BLaER1 (cell line): Measurements from ENCODE around the gene ERBB3.
"Not testable (repeated sequence)": the region's sequence is repeated elsewhere in the genome, so short reads cannot be mapped to it uniquely, and the experiment has no call there.

Experiments
- H3K27ac ChIP-seq: shearing (Covaris generic); formaldehyde crosslinking; 2 replicates; pipeline ENCODE4 v1.8.1; 2022
- H3K27me3 ChIP-seq: shearing (Covaris generic); formaldehyde crosslinking; 2 replicates; pipeline ENCODE4 v1.8.1; 2022
- H3K36me3 ChIP-seq: shearing (Covaris generic); formaldehyde crosslinking; 2 replicates; pipeline ENCODE4 v1.8.1; 2022
- H3K4me1 ChIP-seq: shearing (Covaris generic); formaldehyde crosslinking; 2 replicates; pipeline ENCODE4 v1.8.1; 2022
- H3K4me2 ChIP-seq: shearing (Covaris generic); formaldehyde crosslinking; 2 replicates; pipeline ENCODE4 v1.8.1; 2022
- H3K4me3 ChIP-seq: shearing (Covaris generic); formaldehyde crosslinking; 2 replicates; pipeline ENCODE4 v1.8.1; 2022
- H3K9ac ChIP-seq: shearing (Covaris generic); formaldehyde crosslinking; 2 replicates; pipeline ENCODE4 v1.8.1; 2022
- H3K9me3 ChIP-seq: shearing (Covaris generic); formaldehyde crosslinking; 2 replicates; pipeline ENCODE4 v1.8.1; 2022
- H4K20me1 ChIP-seq: shearing (Covaris generic); formaldehyde crosslinking; 2 replicates; pipeline ENCODE4 v1.8.1; 2022
- Cebpa-rat ChIP-seq: shearing (Covaris generic); IDR thresholded peaks from 2 replicates; pipeline ENCODE4 v1.8.1; 2022

The ERBB3 gene

GRCh38 chr12:56107242-56107641, 27.3 kb downstream of the ERBB3 start:
- peak overlapping the region; percentile 32; the same call in 1 of the 2 replicates for H3K9ac ChIP-seq

DNA sequence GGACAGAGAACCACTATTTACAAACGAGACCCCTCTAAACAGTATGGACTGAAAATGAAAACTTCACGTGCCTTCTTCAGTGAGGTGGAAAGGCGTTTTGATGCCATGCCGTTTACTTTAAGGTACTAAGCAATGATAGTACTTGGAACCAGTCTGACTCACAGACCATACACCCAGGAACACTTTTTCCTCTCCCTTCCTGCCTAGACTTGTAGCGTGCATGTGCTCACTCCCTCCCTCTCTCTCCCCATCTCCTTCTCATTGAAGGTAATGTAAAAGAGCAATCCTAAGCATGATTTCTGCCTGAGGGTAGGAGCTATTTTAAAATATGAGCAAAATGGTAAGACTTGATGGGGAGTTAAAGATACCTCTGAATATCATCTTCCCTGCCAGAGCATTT, 30.6 kb downstream of the ERBB3 start:
- Histone ChIP-seq H3K27me3 (no peaks in the 10 kb centered on the region), H3K4me1 (peaks cover 21% of the 10 kb centered on the region), H3K27ac (no peak overlapping the region), H3K9ac (no peak overlapping the region), H3K4me2 (no peak overlapping the region), H3K4me3 (no peak overlapping the region), H4K20me1 (peaks cover 25% of the 10 kb centered on the region), H3K36me3 (peaks cover 87% of the 10 kb centered on the region), H3K9me3 (no peaks in the 10 kb centered on the region)
- TF ChIP-seq Cebpa-rat = no peak

More at GRCh38 chr12:56107242-56107641, 27.3 kb downstream of the ERBB3 start:
- Histone ChIP-seq H3K4me3 (no peak overlapping the region), H3K4me2 (no peak overlapping the region), H3K27ac (no peak overlapping the region), H3K4me1 (peaks cover 32% of the 10 kb centered on the region), H3K36me3 (peaks cover 64% of the 10 kb centered on the region), H3K9me3 (no peaks in the 10 kb centered on the region), H4K20me1 (peaks cover 32% of the 10 kb centered on the region), H3K27me3 (no peaks in the 10 kb centered on the region)
- TF ChIP-seq Cebpa-rat = no peak

- Histone ChIP-seq H3K36me3 (peaks cover 55% of the 10 kb centered on the region), H3K9me3 (no peaks in the 10 kb centered on the region), H3K9ac (no peak overlapping the region), H4K20me1 (peaks cover 9% of the 10 kb centered on the region; the same call in 1 of the 2 replicates), H3K4me1 (peaks cover 12% of the 10 kb centered on the region), H3K27ac (no peak overlapping the region), H3K4me3 (no peak overlapping the region), H3K4me2 (no peak overlapping the region), H3K27me3 (no peaks in the 10 kb centered on the region)
- no peak for TF ChIP-seq Cebpa-rat
These were observed 34.1 kb downstream of the ERBB3 start for GRCh38 chr12:56114084-56114483.

DNA sequence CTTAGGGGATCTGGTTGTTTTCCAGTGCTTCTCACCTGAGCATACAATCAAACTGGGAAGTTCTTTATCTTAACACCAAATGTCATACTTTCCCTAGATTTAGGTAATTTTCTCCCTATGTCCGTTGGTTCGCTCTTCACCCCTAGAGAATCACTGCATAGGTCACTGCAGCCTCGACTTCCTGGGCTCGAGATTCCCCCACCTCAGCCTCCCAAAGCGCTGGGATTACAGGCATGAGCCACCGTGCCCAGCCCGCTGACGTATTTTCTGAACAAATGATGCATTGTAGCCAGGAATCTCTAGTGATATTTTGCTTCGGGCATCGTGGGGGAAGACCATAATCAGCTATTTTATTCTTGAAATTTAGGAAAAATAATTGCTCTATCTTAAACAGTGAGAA, 35.4 kb downstream of the ERBB3 start:
- H3K27ac ChIP-seq = peak overlapping the region; percentile 94
- H3K27me3 ChIP-seq = no peaks in the 10 kb centered on the region
- H3K4me2 ChIP-seq = peak overlapping the region; percentile 93
- TF ChIP-seq Cebpa-rat = no peak
- H3K36me3 ChIP-seq = peaks cover 45% of the 10 kb centered on the region
- peaks cover 9% of the 10 kb centered on the region; the same call in 1 of the 2 replicates for H4K20me1 ChIP-seq
- no peaks in the 10 kb centered on the region for H3K9me3 ChIP-seq
- peak overlapping the region; percentile 78 for H3K4me3 ChIP-seq
- peaks cover 25% of the 10 kb centered on the region for H3K4me1 ChIP-seq
- peak overlapping the region; percentile 95 for H3K9ac ChIP-seq

DNA sequence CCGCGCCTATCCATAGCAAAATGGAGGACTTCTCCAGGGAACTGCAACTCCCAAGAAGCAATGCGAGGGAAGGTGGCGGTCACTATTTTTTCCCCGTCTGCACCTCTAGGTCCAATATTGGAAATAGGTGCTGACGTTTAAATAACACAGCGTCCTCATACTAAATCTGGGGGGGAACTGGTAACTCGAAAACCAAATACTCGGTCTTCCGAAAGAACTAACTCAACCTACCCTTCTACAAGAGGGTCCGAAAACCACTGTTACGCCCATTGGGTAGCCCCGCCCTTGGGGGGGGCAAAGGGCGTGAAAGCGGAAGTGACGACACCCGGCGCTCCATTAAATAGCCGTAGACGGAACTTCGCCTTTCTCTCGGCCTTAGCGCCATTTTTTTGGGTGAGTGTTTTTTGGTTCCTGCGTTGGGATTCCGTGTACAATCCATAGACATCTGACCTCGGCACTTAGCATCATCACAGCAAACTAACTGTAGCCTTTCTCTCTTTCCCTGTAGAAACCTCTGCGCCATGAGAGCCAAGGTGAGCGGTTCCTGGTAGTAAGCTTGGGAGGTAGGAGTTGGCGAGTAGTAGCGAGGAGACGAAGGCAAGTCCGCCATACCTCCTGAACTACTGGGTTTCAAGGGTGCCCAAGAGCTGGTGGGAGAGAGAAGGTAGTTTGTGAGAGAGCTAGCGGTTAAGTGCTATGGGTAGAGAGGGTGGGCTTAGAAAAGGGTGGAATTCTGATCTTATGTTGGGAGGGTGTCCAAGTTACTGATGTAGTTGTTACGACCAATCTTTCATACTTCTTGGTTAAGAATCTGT, 36.5 kb downstream of the ERBB3 start, which contains the start of gene RPL41:
Gene RPL41, plus strand, starts transcription at position 367 of the 815 bp plus-strand sequence.
- Histone ChIP-seq H3K9me3 (no peaks in the 10 kb centered on the region), H4K20me1 (peaks cover 9% of the 10 kb centered on the region; the same call in 1 of the 2 replicates), H3K36me3 (peaks cover 45% of the 10 kb centered on the region)

DNA sequence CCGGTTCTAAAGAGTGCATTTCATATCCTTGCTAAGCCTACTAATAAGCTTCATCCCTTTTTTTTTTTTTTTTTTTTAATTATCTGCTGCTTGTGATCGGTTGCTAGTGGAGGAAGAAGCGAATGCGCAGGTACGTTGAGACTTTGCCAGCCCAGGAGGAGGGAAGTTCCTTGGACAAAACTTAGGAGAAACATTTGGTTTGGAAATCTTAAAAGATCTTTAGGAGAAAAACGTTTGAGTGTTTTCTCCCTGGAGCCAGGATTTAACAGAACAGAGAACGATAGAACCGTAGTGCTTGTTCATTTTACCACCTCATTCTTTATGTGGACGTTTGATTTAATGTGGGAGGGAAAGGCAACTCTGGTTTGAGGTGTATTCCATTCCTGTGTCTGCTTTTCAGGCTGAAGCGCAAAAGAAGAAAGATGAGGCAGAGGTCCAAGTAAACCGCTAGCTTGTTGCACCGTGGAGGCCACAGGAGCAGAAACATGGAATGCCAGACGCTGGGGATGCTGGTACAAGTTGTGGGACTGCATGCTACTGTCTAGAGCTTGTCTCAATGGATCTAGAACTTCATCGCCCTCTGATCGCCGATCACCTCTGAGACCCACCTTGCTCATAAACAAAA, 37.2 kb downstream of the ERBB3 start:
- H3K36me3 ChIP-seq = peaks cover 45% of the 10 kb centered on the region

More for the DNA sequence above, 36.5 kb downstream of the ERBB3 start, which contains the start of gene RPL41:
- Histone ChIP-seq H3K4me3 (peak within 1 kb of the TSS; percentile 78), H3K27me3 (no peaks in the 10 kb centered on the region), H3K27ac (peak within 1 kb of the TSS; percentile 94), H3K4me1 (peaks cover 25% of the 10 kb centered on the region), H3K9ac (peak within 1 kb of the TSS; percentile 95), H3K4me2 (peak within 1 kb of the TSS; percentile 93)
- TF ChIP-seq Cebpa-rat = no peak

GRCh38 chr12:56117778-56118687, 38.1 kb downstream of the ERBB3 start, which contains the start of gene ZC3H10:
TSS of gene ZC3H10 (plus strand) at chr12:56118266. CDS start at chr12:56120563, 2,297 bp downstream.
- H3K4me1 ChIP-seq = peaks cover 25% of the 10 kb centered on the region
- H3K9me3 ChIP-seq = no peaks in the 10 kb centered on the region
- peak within 1 kb of the TSS; percentile 78 for H3K4me3 ChIP-seq
- peaks cover 9% of the 10 kb centered on the region; the same call in 1 of the 2 replicates for H4K20me1 ChIP-seq
- peak within 1 kb of the TSS; percentile 94 for H3K27ac ChIP-seq
- H3K36me3 ChIP-seq = peaks cover 38% of the 10 kb centered on the region
- peak within 1 kb of the TSS; percentile 93 for H3K4me2 ChIP-seq
- no peak for TF ChIP-seq Cebpa-rat
- H3K9ac ChIP-seq = peak within 1 kb of the TSS; percentile 95
- H3K27me3 ChIP-seq = no peaks in the 10 kb centered on the region

More for the DNA sequence above, 37.2 kb downstream of the ERBB3 start:
- Histone ChIP-seq H3K27ac (peak overlapping the region; percentile 94), H3K4me2 (peak overlapping the region; percentile 93), H3K9ac (peak overlapping the region; percentile 95), H3K4me3 (peak overlapping the region; percentile 78), H3K4me1 (peaks cover 25% of the 10 kb centered on the region)
- not testable (repeated sequence) for H3K9me3 ChIP-seq, H3K27me3 ChIP-seq, H4K20me1 ChIP-seq

DNA sequence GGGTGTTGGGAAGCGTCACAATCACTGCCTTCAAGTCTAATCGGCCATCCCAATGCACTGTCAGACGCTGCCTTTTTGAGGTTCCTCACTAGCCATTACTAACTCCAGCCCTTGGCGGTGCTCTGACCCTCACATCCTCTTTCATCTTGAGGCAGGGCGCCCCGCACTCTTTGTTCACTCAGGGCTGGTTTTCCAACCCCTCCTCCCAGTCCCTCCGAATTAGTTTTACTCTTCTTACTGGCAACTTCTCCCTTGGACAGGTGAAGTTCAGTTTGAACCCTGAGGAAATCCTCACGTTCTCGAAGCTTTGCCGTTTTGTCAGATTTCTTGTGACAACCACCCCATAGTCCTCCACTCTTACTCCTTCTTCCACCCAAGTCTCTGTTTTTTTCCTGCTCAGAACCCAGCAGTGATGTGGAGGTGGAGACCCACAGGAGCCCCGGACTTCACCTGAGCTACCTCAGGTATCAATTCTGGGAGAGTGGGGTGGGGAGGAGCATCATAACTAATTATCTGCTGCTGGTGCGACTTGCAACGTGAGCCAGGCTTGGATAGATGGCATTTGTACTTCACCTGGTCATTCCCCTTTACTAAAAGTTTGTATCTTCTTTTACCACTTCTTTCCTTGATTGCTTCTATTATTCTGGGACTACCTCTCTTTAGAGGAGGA, 38.9 kb downstream of the ERBB3 start:
- Histone ChIP-seq H3K4me2 (peak overlapping the region; percentile 93), H3K27ac (peak overlapping the region; percentile 74), H4K20me1 (peaks cover 9% of the 10 kb centered on the region; the same call in 1 of the 2 replicates), H3K36me3 (peaks cover 30% of the 10 kb centered on the region), H3K4me3 (peak overlapping the region; percentile 78), H3K9ac (peak overlapping the region; percentile 81), H3K4me1 (peaks cover 25% of the 10 kb centered on the region), H3K27me3 (no peaks in the 10 kb centered on the region), H3K9me3 (no peaks in the 10 kb centered on the region)
- no peak for TF ChIP-seq Cebpa-rat

DNA sequence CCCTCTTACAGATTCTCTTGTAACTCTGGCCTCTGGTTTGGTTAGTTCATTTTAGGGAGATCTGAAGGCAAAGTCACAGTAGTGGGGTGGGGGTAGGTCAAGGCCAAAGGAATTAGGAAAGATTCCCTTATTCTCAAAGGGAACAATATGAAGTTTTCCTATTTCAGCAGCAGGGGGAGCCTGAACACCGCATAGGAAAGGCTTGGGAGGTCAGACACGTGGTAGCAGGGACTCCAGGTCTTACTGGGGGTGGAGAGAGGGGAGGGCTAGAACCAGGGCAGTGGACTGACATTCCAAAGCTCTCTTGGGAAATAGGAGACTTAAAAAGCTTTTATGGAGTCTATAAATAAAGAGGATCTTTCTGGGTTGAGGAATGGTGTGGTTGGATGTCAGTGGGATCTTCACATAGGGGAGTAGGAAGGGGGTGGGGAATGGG, 39.4 kb downstream of the ERBB3 start:
- peak overlapping the region; percentile 78 for H3K4me3 ChIP-seq
- H3K9me3 ChIP-seq = no peaks in the 10 kb centered on the region
- no peak for TF ChIP-seq Cebpa-rat
- H3K36me3 ChIP-seq = peaks cover 24% of the 10 kb centered on the region
- peak overlapping the region; percentile 74; the same call in 1 of the 2 replicates for H3K27ac ChIP-seq
- no peaks in the 10 kb centered on the region for H3K27me3 ChIP-seq
- peak overlapping the region; percentile 81 for H3K9ac ChIP-seq
- H3K4me2 ChIP-seq = peak overlapping the region; percentile 93
- H4K20me1 ChIP-seq = peaks cover 9% of the 10 kb centered on the region; the same call in 1 of the 2 replicates
- peaks cover 25% of the 10 kb centered on the region for H3K4me1 ChIP-seq
